Bronchial epithelial cell (primary cell): ENCODE measurements around the gene FBXO15. TPM values are rescaled to one million over a fixed set of nuclear protein-coding genes. Genes with fewer than 3 reads are reported as not detected.

Experiments
- DNase-seq: peaks from one replicate; pipeline ENCODE4 v3.0.0-alpha.2; 2010; ENCODE audit warnings: low read depth
- FAIRE-seq: peaks from 2 replicates; lab custom pipeline; 2011; peaks lifted over from hg19 to GRCh38; lab: Jason Lieb, UNC
- H3K27me3 ChIP-seq: 2 replicates; pipeline ENCODE4 v1.5.1; 2011; ENCODE audit warnings: low read length; ENCODE audit not compliant: control insufficient read depth, insufficient read depth
- H3K36me3 ChIP-seq: 2 replicates; pipeline ENCODE4 v1.5.1; 2011; ENCODE audit warnings: low read length; ENCODE audit not compliant: control insufficient read depth, insufficient read depth
- H3K4me3 ChIP-seq: 2 replicates; pipeline ENCODE4 v1.5.1; 2011; ENCODE audit warnings: mild to moderate bottlenecking, low read depth, low read length, control low read depth
- CTCF ChIP-seq: IDR thresholded peaks from 2 replicates; pipeline ENCODE4 v1.5.1; 2011; ENCODE audit warnings: mild to moderate bottlenecking, moderate library complexity, low read length, control low read depth, inconsistent platforms; ENCODE audit not compliant: insufficient read depth, severe bottlenecking
- total RNA-seq: library from RNA; depleted of rRNA; stranded (reverse); fragments of >200 nt; gene quantifications from 2 replicates; pipeline ENCODE4 v1.2.1, GENCODE V29; 2014

The FBXO15 gene
- total RNA-seq, 1 donor from 2014 or later = not detected

GRCh38 chr18:74132201-74132600 lies 15.4 kb downstream of the FBXO15 start:
- DNase-seq (no peak), FAIRE-seq (no peak)
- no peak for TF ChIP-seq CTCF
- no peak overlapping the region for H3K4me3 ChIP-seq
- no peaks in the 10 kb centered on the region for H3K27me3 ChIP-seq
- H3K36me3 ChIP-seq = no peaks in the 10 kb centered on the region

GRCh38 chr18:74131124-74131523 lies 16.5 kb downstream of the FBXO15 start:
- FAIRE-seq (no peak), DNase-seq (no peak)
- no peak for TF ChIP-seq CTCF
- H3K36me3 ChIP-seq = no peaks in the 10 kb centered on the region
- no peaks in the 10 kb centered on the region for H3K27me3 ChIP-seq
- no peak overlapping the region for H3K4me3 ChIP-seq

- H3K4me3 ChIP-seq = no peak overlapping the region
- FAIRE-seq = no peak
- no peak for TF ChIP-seq CTCF
- H3K36me3 ChIP-seq = no peaks in the 10 kb centered on the region
- DNase-seq = no peak
- H3K27me3 ChIP-seq = no peaks in the 10 kb centered on the region
Measured at GRCh38 chr18:74128159-74128558, 19.5 kb downstream of the FBXO15 start.

- no peak for FAIRE-seq
- Histone ChIP-seq H3K4me3 (no peak overlapping the region), H3K27me3 (no peaks in the 10 kb centered on the region), H3K36me3 (no peaks in the 10 kb centered on the region)
- no peak for DNase-seq
- no peak for TF ChIP-seq CTCF
Measured at GRCh38 chr18:74126684-74127655, 20.7 kb downstream of the FBXO15 start.

- FAIRE-seq (no peak), DNase-seq (no peak)
- Histone ChIP-seq H3K4me3 (no peak overlapping the region), H3K36me3 (no peaks in the 10 kb centered on the region), H3K27me3 (no peaks in the 10 kb centered on the region)
- TF ChIP-seq CTCF = no peak
Measured at GRCh38 chr18:74124642-74125041, 23.0 kb downstream of the FBXO15 start.
